ENCODE results near the gene RNF114. TPM values are rescaled to one million over a fixed set of nuclear protein-coding genes. Genes with fewer than 3 reads are reported as not detected.

RNF114 gene
- total and polyA plus RNA-seq, 2 experiments from 2014 or later = 65.8 to 93.7 TPM

DNA sequence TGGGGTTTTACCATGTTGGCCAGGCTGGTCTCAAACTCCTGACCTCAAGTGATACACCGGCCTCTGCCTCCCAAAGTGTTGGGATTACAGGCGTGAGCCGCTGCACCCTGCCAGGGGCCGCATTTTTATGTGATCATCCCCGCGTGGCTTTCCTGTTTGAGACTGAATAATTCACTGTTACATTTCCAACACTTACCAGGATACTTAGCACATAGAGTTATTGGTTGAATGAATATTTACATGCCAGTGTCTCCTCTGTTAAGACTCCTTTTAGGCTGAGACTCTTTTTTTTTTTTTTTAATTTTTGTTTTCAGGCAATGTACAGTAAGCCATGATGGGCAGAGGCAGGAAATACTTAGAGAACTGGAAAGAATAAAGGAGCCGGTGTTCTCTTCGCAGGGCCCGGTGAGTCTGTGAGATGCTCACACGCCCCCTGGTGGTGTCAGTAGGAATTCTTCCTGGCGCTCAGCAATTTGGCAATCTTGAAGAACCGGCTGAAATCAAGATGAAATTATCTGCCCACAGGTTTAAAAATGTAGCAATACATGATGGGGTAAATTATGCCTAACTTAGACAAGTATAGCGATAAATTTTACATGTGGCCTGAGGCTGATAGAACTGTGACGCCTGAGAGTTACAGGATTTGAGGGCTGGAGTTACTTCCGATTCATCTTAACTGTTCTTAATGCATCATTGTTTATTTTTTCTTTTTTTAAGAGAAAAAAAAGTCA, 7.6 kb upstream of the RNF114 start:
- H3K9me3 ChIP-seq (ENCODE audit: low read depth) = no peaks in the 10 kb centered on the region
- TF ChIP-seq EZH2 (IDR thresholded peaks at IDR 0.05; ENCODE audit: borderline replicate concordance) (no peak), EZH2phosphoT487 (IDR thresholded peaks at IDR 0.05; ENCODE audit: low read depth, severe bottlenecking, unreplicated experiment) (no peak)
- TF ChIP-seq, protein P1, sequence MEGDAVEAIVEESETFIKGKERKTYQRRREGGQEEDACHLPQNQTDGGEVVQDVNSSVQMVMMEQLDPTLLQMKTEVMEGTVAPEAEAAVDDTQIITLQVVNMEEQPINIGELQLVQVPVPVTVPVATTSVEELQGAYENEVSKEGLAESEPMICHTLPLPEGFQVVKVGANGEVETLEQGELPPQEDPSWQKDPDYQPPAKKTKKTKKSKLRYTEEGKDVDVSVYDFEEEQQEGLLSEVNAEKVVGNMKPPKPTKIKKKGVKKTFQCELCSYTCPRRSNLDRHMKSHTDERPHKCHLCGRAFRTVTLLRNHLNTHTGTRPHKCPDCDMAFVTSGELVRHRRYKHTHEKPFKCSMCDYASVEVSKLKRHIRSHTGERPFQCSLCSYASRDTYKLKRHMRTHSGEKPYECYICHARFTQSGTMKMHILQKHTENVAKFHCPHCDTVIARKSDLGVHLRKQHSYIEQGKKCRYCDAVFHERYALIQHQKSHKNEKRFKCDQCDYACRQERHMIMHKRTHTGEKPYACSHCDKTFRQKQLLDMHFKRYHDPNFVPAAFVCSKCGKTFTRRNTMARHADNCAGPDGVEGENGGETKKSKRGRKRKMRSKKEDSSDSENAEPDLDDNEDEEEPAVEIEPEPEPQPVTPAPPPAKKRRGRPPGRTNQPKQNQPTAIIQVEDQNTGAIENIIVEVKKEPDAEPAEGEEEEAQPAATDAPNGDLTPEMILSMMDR (IDR thresholded peaks at IDR 0.05; ENCODE audit: poor library complexity) = peak; percentile 96
- peak overlapping the region; percentile 51 for H2AFZ ChIP-seq
- H3K4me1 ChIP-seq (ENCODE audit: insufficient read depth) = peaks cover 8% of the 10 kb centered on the region
- 19% methylated on average over 15 of the region's 15 CpGs for WGBS (ENCODE audit: low lambda C conversion rate, missing lambda C conversion rate)
- peak overlapping the region; percentile 51 for H3K27ac ChIP-seq
- no peaks in the 10 kb centered on the region for H3K27me3 ChIP-seq
- H3K79me2 ChIP-seq = no peaks in the 10 kb centered on the region
- no peaks in the 10 kb centered on the region for H3K9me2 ChIP-seq (replicated peaks; ENCODE audit: insufficient read depth)
- no peaks in the 10 kb centered on the region for H4K20me1 ChIP-seq (ENCODE audit: insufficient read depth, poor library complexity, severe bottlenecking)
- no peak overlapping the region for H3K4me3 ChIP-seq
- H3K36me3 ChIP-seq (replicated peaks; ENCODE audit: insufficient read depth, low read depth) = no peaks in the 10 kb centered on the region
- DNase-seq (ENCODE audit: low spot score) = peak; percentile 93
- peak overlapping the region; percentile 26 for H3K4me2 ChIP-seq

GRCh38 chr20:49929142-49929494, 7.1 kb upstream of the RNF114 start:
- peak overlapping the region; percentile 26 for H3K4me2 ChIP-seq
- peak overlapping the region; percentile 5 for H2AFZ ChIP-seq
- no peaks in the 10 kb centered on the region for H3K9me2 ChIP-seq (replicated peaks; ENCODE audit: insufficient read depth)
- H3K4me1 ChIP-seq (ENCODE audit: insufficient read depth) = peaks cover 6% of the 10 kb centered on the region
- H3K27ac ChIP-seq = no peak overlapping the region
- DNase-seq (ENCODE audit: low spot score) = no peak
- H4K20me1 ChIP-seq (ENCODE audit: insufficient read depth, poor library complexity, severe bottlenecking) = no peaks in the 10 kb centered on the region
- 39% methylated on average over 4 of the region's 4 CpGs for WGBS (ENCODE audit: low lambda C conversion rate, missing lambda C conversion rate)
- H3K27me3 ChIP-seq = no peaks in the 10 kb centered on the region
- TF ChIP-seq EZH2 (IDR thresholded peaks at IDR 0.05; ENCODE audit: borderline replicate concordance) (no peak), EZH2phosphoT487 (IDR thresholded peaks at IDR 0.05; ENCODE audit: low read depth, severe bottlenecking, unreplicated experiment) (no peak)
- TF ChIP-seq, protein P1 (IDR thresholded peaks at IDR 0.05; ENCODE audit: poor library complexity) = no peak
- H3K9me3 ChIP-seq (ENCODE audit: low read depth) = no peaks in the 10 kb centered on the region
- no peak overlapping the region for H3K4me3 ChIP-seq
- no peaks in the 10 kb centered on the region for H3K36me3 ChIP-seq (replicated peaks; ENCODE audit: insufficient read depth, low read depth)
- no peaks in the 10 kb centered on the region for H3K79me2 ChIP-seq

DNA sequence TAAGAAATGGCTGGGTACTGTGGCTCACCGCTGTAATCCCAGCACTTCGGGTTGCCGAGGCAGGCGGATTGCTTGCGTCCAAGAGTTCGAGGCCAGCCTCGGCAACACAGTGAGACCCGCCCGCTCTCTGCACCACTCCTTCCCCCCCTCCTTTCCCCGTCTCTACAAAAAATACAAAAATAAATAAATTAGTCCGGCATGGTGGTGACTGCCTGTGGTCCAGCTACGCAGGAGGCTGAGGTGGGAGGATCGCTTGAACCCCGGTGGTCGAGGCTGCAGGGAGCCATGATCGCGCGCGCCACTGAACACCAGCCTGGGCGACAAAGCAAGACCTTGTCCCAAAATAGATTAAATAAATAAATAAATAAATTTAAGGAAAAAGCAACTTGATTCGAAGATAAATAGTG, 448 bp upstream of the RNF114 start:
- Histone ChIP-seq H3K36me3 (replicated peaks; ENCODE audit: insufficient read depth, low read depth) (no peaks in the 10 kb centered on the region), H3K27me3 (no peaks in the 10 kb centered on the region), H3K4me3 (no peak overlapping the region), H3K79me2 (peaks cover 44% of the 10 kb centered on the region), H3K27ac (peak overlapping the region; percentile 7), H3K4me2 (peak overlapping the region; percentile 70), H3K4me1 (ENCODE audit: insufficient read depth) (peaks cover 16% of the 10 kb centered on the region), H2AFZ (peak overlapping the region; percentile 80), H4K20me1 (ENCODE audit: insufficient read depth, poor library complexity, severe bottlenecking) (peaks cover 34% of the 10 kb centered on the region), H3K9me2 (replicated peaks; ENCODE audit: insufficient read depth) (no peaks in the 10 kb centered on the region), H3K9me3 (ENCODE audit: low read depth) (no peaks in the 10 kb centered on the region)
- WGBS (ENCODE audit: low lambda C conversion rate, missing lambda C conversion rate) = 75% methylated on average over 21 of the region's 21 CpGs
- DNase-seq (ENCODE audit: low spot score) = no peak
- TF ChIP-seq, protein P1 (IDR thresholded peaks at IDR 0.05; ENCODE audit: poor library complexity) = no peak
- TF ChIP-seq EZH2phosphoT487 (IDR thresholded peaks at IDR 0.05; ENCODE audit: low read depth, severe bottlenecking, unreplicated experiment) (no peak), EZH2 (IDR thresholded peaks at IDR 0.05; ENCODE audit: borderline replicate concordance) (no peak)
